GM23338 (cell line): Measurements from ENCODE around the gene SNPH. TPM values are rescaled to one million over a fixed set of nuclear protein-coding genes. Genes with fewer than 3 reads are reported as not detected.

Experiments used
- EZH2 ChIP-seq: fragments of 200-600 bp; sonication (generic); IDR thresholded peaks from one replicate; pipeline ENCODE4 v1.8.0; 2017; ENCODE audit warnings: antibody characterized with exemption, mild to moderate bottlenecking, low read depth; ENCODE audit not compliant: unreplicated experiment
- EZH2phosphoT487 ChIP-seq: fragments of 200-600 bp; sonication (generic); IDR thresholded peaks from one replicate; pipeline ENCODE4 v1.8.1; 2018; ENCODE audit warnings: antibody characterized with exemption; ENCODE audit not compliant: unreplicated experiment
- polyA plus RNA-seq: library from polyadenylated mRNA; unstranded; fragments of >200 nt; fragmentation: Nextera tagmentation; extraction: Ambion mirVana; gene quantifications from 2 replicates; pipeline ENCODE4 v1.2.1, GENCODE V29; 2016
- total RNA-seq: library from RNA; depleted of rRNA; stranded (reverse); fragments of >200 nt; shearing (Covaris generic); gene quantifications from 2 replicates; pipeline ENCODE4 v1.2.3, GENCODE V29; 2014
- TF ChIP-seq, protein P1 (sequence below): fragments of 250-450 bp; sonication (Bioruptor Pico); IDR thresholded peaks from 2 replicates; pipeline ENCODE4 v1.5.0; 2020; ENCODE audit warnings: mild to moderate bottlenecking, moderate library complexity
- TF ChIP-seq, protein P2 (sequence below), 2 experiments: fragments of 200-600 bp in 1 of 2; sonication (generic) in 1 of 2; conservative IDR thresholded peaks; 2 replicates each; pipeline versions ENCODE4 v1.5.1 to v1.6.1; 2016 to 2017; ENCODE audit warnings: antibody characterized with exemption in 2 of 2, low read depth in 2 of 2, mild to moderate bottlenecking in 2 of 2, moderate library complexity in 1 of 2
- TF ChIP-seq, protein P3 (sequence below): IDR thresholded peaks from 2 replicates; pipeline ENCODE4 v1.6.1; 2016; ENCODE audit warnings: antibody characterized with exemption

Gene SNPH
- total and polyA plus RNA-seq, 2 experiments from 2014 or later, result 1.5 to 5.8 TPM

DNA sequence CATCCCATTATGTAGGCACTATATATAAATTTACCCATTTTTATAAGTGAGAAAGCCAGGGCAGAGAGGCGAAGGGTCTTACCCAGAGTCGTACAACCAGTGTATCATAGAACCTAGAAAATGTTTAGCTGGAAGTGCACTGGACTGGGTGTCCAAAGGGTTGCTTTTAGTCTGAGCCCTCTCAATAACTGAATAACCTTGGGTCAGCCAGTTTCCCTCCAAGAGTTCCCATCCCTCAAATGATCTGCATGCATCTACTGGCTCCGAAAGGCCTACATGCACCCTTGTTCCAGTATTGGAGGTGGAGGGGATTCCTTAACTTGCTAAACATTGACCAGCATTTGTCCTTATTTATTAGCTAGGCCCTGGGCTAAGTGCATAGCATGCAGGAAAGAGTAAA is 3.8 kb downstream of the SNPH start (continued):
- TF ChIP-seq, protein P1, sequence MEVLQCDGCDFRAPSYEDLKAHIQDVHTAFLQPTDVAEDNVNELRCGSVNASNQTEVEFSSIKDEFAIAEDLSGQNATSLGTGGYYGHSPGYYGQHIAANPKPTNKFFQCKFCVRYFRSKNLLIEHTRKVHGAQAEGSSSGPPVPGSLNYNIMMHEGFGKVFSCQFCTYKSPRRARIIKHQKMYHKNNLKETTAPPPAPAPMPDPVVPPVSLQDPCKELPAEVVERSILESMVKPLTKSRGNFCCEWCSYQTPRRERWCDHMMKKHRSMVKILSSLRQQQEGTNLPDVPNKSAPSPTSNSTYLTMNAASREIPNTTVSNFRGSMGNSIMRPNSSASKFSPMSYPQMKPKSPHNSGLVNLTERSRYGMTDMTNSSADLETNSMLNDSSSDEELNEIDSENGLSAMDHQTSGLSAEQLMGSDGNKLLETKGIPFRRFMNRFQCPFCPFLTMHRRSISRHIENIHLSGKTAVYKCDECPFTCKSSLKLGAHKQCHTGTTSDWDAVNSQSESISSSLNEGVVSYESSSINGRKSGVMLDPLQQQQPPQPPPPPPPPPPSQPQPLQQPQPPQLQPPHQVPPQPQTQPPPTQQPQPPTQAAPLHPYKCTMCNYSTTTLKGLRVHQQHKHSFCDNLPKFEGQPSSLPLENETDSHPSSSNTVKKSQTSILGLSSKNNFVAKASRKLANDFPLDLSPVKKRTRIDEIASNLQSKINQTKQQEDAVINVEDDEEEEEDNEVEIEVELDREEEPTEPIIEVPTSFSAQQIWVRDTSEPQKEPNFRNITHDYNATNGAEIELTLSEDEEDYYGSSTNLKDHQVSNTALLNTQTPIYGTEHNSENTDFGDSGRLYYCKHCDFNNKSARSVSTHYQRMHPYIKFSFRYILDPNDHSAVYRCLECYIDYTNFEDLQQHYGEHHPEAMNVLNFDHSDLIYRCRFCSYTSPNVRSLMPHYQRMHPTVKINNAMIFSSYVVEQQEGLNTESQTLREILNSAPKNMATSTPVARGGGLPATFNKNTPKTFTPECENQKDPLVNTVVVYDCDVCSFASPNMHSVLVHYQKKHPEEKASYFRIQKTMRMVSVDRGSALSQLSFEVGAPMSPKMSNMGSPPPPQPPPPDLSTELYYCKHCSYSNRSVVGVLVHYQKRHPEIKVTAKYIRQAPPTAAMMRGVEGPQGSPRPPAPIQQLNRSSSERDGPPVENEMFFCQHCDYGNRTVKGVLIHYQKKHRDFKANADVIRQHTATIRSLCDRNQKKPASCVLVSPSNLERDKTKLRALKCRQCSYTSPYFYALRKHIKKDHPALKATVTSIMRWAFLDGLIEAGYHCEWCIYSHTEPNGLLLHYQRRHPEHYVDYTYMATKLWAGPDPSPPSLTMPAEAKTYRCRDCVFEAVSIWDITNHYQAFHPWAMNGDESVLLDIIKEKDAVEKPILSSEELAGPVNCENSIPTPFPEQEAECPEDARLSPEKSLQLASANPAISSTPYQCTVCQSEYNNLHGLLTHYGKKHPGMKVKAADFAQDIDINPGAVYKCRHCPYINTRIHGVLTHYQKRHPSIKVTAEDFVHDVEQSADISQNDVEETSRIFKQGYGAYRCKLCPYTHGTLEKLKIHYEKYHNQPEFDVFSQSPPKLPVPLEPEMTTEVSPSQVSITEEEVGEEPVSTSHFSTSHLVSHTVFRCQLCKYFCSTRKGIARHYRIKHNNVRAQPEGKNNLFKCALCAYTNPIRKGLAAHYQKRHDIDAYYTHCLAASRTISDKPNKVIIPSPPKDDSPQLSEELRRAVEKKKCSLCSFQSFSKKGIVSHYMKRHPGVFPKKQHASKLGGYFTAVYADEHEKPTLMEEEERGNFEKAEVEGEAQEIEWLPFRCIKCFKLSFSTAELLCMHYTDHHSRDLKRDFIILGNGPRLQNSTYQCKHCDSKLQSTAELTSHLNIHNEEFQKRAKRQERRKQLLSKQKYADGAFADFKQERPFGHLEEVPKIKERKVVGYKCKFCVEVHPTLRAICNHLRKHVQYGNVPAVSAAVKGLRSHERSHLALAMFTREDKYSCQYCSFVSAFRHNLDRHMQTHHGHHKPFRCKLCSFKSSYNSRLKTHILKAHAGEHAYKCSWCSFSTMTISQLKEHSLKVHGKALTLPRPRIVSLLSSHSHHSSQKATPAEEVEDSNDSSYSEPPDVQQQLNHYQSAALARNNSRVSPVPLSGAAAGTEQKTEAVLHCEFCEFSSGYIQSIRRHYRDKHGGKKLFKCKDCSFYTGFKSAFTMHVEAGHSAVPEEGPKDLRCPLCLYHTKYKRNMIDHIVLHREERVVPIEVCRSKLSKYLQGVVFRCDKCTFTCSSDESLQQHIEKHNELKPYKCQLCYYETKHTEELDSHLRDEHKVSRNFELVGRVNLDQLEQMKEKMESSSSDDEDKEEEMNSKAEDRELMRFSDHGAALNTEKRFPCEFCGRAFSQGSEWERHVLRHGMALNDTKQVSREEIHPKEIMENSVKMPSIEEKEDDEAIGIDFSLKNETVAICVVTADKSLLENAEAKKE, result no peak
- TF ChIP-seq EZH2 (no peak), EZH2phosphoT487 (no peak)
- TF ChIP-seq, protein P2, sequence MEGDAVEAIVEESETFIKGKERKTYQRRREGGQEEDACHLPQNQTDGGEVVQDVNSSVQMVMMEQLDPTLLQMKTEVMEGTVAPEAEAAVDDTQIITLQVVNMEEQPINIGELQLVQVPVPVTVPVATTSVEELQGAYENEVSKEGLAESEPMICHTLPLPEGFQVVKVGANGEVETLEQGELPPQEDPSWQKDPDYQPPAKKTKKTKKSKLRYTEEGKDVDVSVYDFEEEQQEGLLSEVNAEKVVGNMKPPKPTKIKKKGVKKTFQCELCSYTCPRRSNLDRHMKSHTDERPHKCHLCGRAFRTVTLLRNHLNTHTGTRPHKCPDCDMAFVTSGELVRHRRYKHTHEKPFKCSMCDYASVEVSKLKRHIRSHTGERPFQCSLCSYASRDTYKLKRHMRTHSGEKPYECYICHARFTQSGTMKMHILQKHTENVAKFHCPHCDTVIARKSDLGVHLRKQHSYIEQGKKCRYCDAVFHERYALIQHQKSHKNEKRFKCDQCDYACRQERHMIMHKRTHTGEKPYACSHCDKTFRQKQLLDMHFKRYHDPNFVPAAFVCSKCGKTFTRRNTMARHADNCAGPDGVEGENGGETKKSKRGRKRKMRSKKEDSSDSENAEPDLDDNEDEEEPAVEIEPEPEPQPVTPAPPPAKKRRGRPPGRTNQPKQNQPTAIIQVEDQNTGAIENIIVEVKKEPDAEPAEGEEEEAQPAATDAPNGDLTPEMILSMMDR (conservative IDR thresholded peaks at IDR 0.05; ENCODE audit: low read depth in 2 of 2), result no peak
- TF ChIP-seq, protein P3, sequence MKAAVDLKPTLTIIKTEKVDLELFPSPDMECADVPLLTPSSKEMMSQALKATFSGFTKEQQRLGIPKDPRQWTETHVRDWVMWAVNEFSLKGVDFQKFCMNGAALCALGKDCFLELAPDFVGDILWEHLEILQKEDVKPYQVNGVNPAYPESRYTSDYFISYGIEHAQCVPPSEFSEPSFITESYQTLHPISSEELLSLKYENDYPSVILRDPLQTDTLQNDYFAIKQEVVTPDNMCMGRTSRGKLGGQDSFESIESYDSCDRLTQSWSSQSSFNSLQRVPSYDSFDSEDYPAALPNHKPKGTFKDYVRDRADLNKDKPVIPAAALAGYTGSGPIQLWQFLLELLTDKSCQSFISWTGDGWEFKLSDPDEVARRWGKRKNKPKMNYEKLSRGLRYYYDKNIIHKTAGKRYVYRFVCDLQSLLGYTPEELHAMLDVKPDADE, result no peak
